ENCODE measurements around the gene SLC22A4. TPM values are rescaled to one million over a fixed set of nuclear protein-coding genes. Genes with fewer than 3 reads are reported as not detected.
A peak's percentile ranks its signal among the peaks of the same experiment; 100 is the strongest.

SLC22A4 gene
- polyA plus RNA-seq, 1 donor (not counting 4 experiments of a cell fraction or from before 2014, with no cell fraction given) = 1.4 TPM

- H3K9me3 ChIP-seq (ENCODE audit: control insufficient read depth, low read depth, low read length) = no peaks in the 10 kb centered on the region
- no peaks in the 10 kb centered on the region for H4K20me1 ChIP-seq (ENCODE audit: control insufficient read depth, extremely low read depth, insufficient read depth, low read length)
- no peak overlapping the region for H3K4me3 ChIP-seq (ENCODE audit: control insufficient read depth in 2 of 3, extremely low read depth in 1 of 3, insufficient read depth in 2 of 3, low read depth in 1 of 3, low read length in 3 of 3)
- FAIRE-seq = no peak
- no peaks in the 10 kb centered on the region for H3K27me3 ChIP-seq (ENCODE audit: control insufficient read depth, extremely low read depth, insufficient read depth, low read length)
- TF ChIP-seq CTCF (optimal IDR thresholded peaks at IDR 0.05 in 1 of 3, IDR thresholded peaks at IDR 0.05 in 1 of 3, conservative IDR thresholded peaks at IDR 0.05 in 1 of 3; ENCODE audit: extremely low read depth in 1 of 3, insufficient read depth in 2 of 3, low read length in 3 of 3) = peak; percentile 40 to 51 (median 42)
- no peak for TF ChIP-seq EZH2 (IDR thresholded peaks at IDR 0.05; ENCODE audit: low read length)
- H3K9ac ChIP-seq (ENCODE audit: control insufficient read depth, extremely low read depth, insufficient read depth, low read length) = no peak overlapping the region
- no peak overlapping the region for H3K27ac ChIP-seq (ENCODE audit: control insufficient read depth, insufficient read depth, low read length)
- no peak for DNase-seq (ENCODE audit: low read depth, low spot score)
- H3K4me1 ChIP-seq (ENCODE audit: control insufficient read depth, extremely low read depth, insufficient read depth, low read length) = no peaks in the 10 kb centered on the region
- no peak overlapping the region for H2AFZ ChIP-seq (ENCODE audit: control insufficient read depth, low read length)
- no peak overlapping the region for H3K4me2 ChIP-seq (ENCODE audit: control insufficient read depth, extremely low read depth, insufficient read depth, low read depth, low read length)
- no peaks in the 10 kb centered on the region for H3K36me3 ChIP-seq (ENCODE audit: control insufficient read depth in 2 of 2, extremely low read depth in 1 of 2, insufficient read depth in 2 of 2, low read length in 2 of 2)
- dilution Hi-C loops (cut with MboI; ENCODE audit: extremely low pct_ligation_motif_present, low sequenced_read_pairs) = no loop called here
- H3K79me2 ChIP-seq (ENCODE audit: control insufficient read depth, insufficient read depth, low read length) = no peaks in the 10 kb centered on the region
- H3K9me1 ChIP-seq (ENCODE audit: control insufficient read depth, extremely low read depth, insufficient read depth, low read length) = no peaks in the 10 kb centered on the region
Measured at GRCh38 chr5:132283423-132284043, 10.7 kb upstream of the SLC22A4 start.

GRCh38 chr5:132289097-132289496, 5.1 kb upstream of the SLC22A4 start:
- Histone ChIP-seq H4K20me1 (ENCODE audit: control insufficient read depth, extremely low read depth, insufficient read depth, low read length) (no peaks in the 10 kb centered on the region), H3K4me1 (ENCODE audit: control insufficient read depth, extremely low read depth, insufficient read depth, low read length) (peaks cover 7% of the 10 kb centered on the region), H3K4me2 (ENCODE audit: control insufficient read depth, extremely low read depth, insufficient read depth, low read depth, low read length) (no peak overlapping the region), H3K27me3 (ENCODE audit: control insufficient read depth, extremely low read depth, insufficient read depth, low read length) (no peaks in the 10 kb centered on the region), H3K4me3 (ENCODE audit: control insufficient read depth in 2 of 3, extremely low read depth in 1 of 3, insufficient read depth in 2 of 3, low read depth in 1 of 3, low read length in 3 of 3) (no peak overlapping the region), H3K27ac (ENCODE audit: control insufficient read depth, insufficient read depth, low read length) (no peak overlapping the region), H3K79me2 (ENCODE audit: control insufficient read depth, insufficient read depth, low read length) (no peaks in the 10 kb centered on the region), H3K9me1 (ENCODE audit: control insufficient read depth, extremely low read depth, insufficient read depth, low read length) (no peaks in the 10 kb centered on the region), H3K36me3 (ENCODE audit: control insufficient read depth in 2 of 2, extremely low read depth in 1 of 2, insufficient read depth in 2 of 2, low read length in 2 of 2) (no peaks in the 10 kb centered on the region), H2AFZ (ENCODE audit: control insufficient read depth, low read length) (no peak overlapping the region), H3K9me3 (ENCODE audit: control insufficient read depth, low read depth, low read length) (no peaks in the 10 kb centered on the region), H3K9ac (ENCODE audit: control insufficient read depth, extremely low read depth, insufficient read depth, low read length) (no peak overlapping the region)
- dilution Hi-C loops (cut with MboI; ENCODE audit: extremely low pct_ligation_motif_present, low sequenced_read_pairs) = no loop called here
- FAIRE-seq (no peak), DNase-seq (ENCODE audit: low read depth, low spot score) (no peak)
- TF ChIP-seq EZH2 (IDR thresholded peaks at IDR 0.05; ENCODE audit: low read length) = no peak
- no peak for TF ChIP-seq CTCF (optimal IDR thresholded peaks at IDR 0.05 in 1 of 3, IDR thresholded peaks at IDR 0.05 in 1 of 3, conservative IDR thresholded peaks at IDR 0.05 in 1 of 3; ENCODE audit: extremely low read depth in 1 of 3, insufficient read depth in 2 of 3, low read length in 3 of 3)
